Measurements from ENCODE around the gene TASOR.

DNA sequence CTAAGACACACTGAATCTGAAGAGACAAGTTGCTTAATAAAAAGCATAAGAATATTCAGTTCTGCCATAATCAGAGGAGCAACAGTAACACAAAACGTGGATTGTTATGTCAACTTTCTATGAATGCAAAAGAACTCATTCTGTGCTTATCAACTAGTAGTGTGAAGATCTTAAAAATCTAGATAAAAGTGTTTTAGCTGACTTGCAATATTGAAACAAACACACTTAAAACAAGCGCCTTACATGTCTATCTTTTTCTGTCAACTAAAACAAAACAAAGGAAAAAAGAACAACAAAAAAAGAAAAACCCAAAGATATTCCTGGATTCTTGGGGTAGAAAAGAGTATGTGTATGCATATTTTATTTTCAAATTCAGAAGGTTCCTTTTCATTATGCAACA is 37.7 kb downstream of the TASOR start:
- TF ChIP-seq TAF1 (IDR thresholded peaks at IDR 0.05; ENCODE audit: low read depth) = no peak
- TF ChIP-seq, protein P1, sequence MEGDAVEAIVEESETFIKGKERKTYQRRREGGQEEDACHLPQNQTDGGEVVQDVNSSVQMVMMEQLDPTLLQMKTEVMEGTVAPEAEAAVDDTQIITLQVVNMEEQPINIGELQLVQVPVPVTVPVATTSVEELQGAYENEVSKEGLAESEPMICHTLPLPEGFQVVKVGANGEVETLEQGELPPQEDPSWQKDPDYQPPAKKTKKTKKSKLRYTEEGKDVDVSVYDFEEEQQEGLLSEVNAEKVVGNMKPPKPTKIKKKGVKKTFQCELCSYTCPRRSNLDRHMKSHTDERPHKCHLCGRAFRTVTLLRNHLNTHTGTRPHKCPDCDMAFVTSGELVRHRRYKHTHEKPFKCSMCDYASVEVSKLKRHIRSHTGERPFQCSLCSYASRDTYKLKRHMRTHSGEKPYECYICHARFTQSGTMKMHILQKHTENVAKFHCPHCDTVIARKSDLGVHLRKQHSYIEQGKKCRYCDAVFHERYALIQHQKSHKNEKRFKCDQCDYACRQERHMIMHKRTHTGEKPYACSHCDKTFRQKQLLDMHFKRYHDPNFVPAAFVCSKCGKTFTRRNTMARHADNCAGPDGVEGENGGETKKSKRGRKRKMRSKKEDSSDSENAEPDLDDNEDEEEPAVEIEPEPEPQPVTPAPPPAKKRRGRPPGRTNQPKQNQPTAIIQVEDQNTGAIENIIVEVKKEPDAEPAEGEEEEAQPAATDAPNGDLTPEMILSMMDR (IDR thresholded peaks at IDR 0.05; ENCODE audit: poor library complexity, severe bottlenecking) = no peak
- no peak for TF ChIP-seq EP300 (conservative IDR thresholded peaks at IDR 0.05; ENCODE audit: poor library complexity, severe bottlenecking)
